ENCODE results near the gene MOSPD2.

- TF ChIP-seq EP300 (IDR thresholded peaks at IDR 0.05) (no peak), POLR2AphosphoS5 (IDR thresholded peaks at IDR 0.05) (no peak)
Measured at GRCh38 chrX:14865201-14865600, 8.0 kb upstream of the MOSPD2 start.
